GM12878 (cell line): Measurements from ENCODE around the gene PPT2.

ENCODE experiments used
- MXI1 ChIP-seq: fragments of 150-350 bp; IDR thresholded peaks from 2 replicates; pipeline ENCODE4 v1.6.1; 2011; ENCODE audit warnings: low read depth, mild to moderate bottlenecking, inconsistent platforms, low read length, improper control_type of control experiment
- TF ChIP-seq, protein P1 (sequence below): IDR thresholded peaks from 2 replicates; pipeline ENCODE4 v1.6.1; 2011; ENCODE audit warnings: low read depth, low read length, improper control_type of control experiment, borderline replicate concordance

DNA sequence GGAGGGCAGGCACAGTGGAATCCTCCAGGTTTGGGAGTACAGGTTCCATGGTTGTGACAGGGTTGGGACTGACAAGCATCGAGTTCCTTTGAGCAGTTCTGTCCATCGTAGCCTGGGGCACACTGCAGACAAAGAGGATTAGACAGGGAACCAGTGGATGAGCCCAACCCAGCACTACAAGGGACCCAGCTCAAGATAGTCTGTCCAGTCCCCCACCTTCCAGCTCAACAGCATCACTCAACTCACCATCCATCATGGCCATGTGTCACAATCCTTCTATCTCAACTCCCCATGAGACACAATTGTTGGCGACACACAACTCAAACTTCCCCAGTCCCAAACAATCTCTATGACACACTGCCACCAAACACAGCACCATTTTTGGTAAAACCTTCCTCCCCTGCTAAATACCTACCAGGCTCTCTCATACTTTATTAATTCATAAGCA, 50.4 kb downstream of the PPT2 start:
- no peak for TF ChIP-seq MXI1
- TF ChIP-seq, protein P1, sequence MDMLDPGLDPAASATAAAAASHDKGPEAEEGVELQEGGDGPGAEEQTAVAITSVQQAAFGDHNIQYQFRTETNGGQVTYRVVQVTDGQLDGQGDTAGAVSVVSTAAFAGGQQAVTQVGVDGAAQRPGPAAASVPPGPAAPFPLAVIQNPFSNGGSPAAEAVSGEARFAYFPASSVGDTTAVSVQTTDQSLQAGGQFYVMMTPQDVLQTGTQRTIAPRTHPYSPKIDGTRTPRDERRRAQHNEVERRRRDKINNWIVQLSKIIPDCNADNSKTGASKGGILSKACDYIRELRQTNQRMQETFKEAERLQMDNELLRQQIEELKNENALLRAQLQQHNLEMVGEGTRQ, result no peak
